Neural progenitor cell (in vitro differentiated cells): Measurements from ENCODE around the gene FHIP1A. TPM values are rescaled to one million over a fixed set of nuclear protein-coding genes. Genes with fewer than 3 reads are reported as not detected.
A peak's percentile ranks its signal among the peaks of the same experiment; 100 is the strongest.

Experiments
- DNase-seq: peaks from one replicate; pipeline ENCODE4 v3.0.0-alpha.2; 2016; ENCODE audit warnings: low spot score
- H2AFZ ChIP-seq: fragments of 200-600 bp; sonication (generic); replicated peaks from 2 replicates; pipeline ENCODE4 v1.6.1; 2016; ENCODE audit warnings: antibody characterized with exemption
- H3F3A ChIP-seq: fragments of 200-600 bp; sonication (generic); 2 replicates; pipeline ENCODE4 v1.6.1; 2016; ENCODE audit warnings: antibody characterized with exemption, low read depth
- H3K27ac ChIP-seq: fragments of 200-600 bp; sonication (generic); 2 replicates; pipeline ENCODE4 v1.5.1; 2016; ENCODE audit warnings: mild to moderate bottlenecking
- H3K27me3 ChIP-seq: fragments of 200-600 bp; sonication (generic); 2 replicates; pipeline ENCODE4 v1.6.1; 2016; ENCODE audit warnings: mild to moderate bottlenecking, moderate library complexity
- H3K36me3 ChIP-seq: fragments of 200-600 bp; sonication (generic); 2 replicates; pipeline ENCODE4 v1.5.1; 2016
- H3K4me1 ChIP-seq: fragments of 200-600 bp; sonication (generic); 2 replicates; pipeline ENCODE4 v1.6.1; 2016; ENCODE audit warnings: mixed run types
- H3K4me2 ChIP-seq: fragments of 200-600 bp; sonication (generic); 2 replicates; pipeline ENCODE4 v1.6.1; 2016
- H3K4me3 ChIP-seq: fragments of 200-600 bp; sonication (generic); 2 replicates; pipeline ENCODE4 v1.5.1; 2016
- H3K79me2 ChIP-seq: fragments of 200-600 bp; sonication (generic); 2 replicates; pipeline ENCODE4 v1.6.1; 2016; ENCODE audit warnings: low read depth
- H3K9ac ChIP-seq: fragments of 200-600 bp; sonication (generic); 2 replicates; pipeline ENCODE4 v1.6.1; 2016
- H3K9me3 ChIP-seq: fragments of 200-600 bp; sonication (generic); 2 replicates; pipeline ENCODE4 v1.5.1; 2016; ENCODE audit warnings: low read depth
- H4K20me1 ChIP-seq: fragments of 200-600 bp; sonication (generic); 2 replicates; pipeline ENCODE4 v1.6.1; 2016; ENCODE audit warnings: low read depth
- H3K27ac Mint-ChIP-seq: 3 replicates; pipeline ENCODE4 v1.8.0; 2021; ENCODE audit warnings: mixed read lengths
- H3K27me3 Mint-ChIP-seq: 2 replicates; pipeline ENCODE4 v1.8.0; 2022; ENCODE audit warnings: low read depth, mild to moderate bottlenecking, inconsistent platforms, moderate library complexity, mixed read lengths; ENCODE audit not compliant: insufficient read depth
- H3K36me3 Mint-ChIP-seq: 3 replicates; pipeline ENCODE4 v1.8.0; 2021; ENCODE audit warnings: mixed read lengths
- H3K4me1 Mint-ChIP-seq: 3 replicates; pipeline ENCODE4 v1.8.0; 2021; ENCODE audit warnings: mixed read lengths
- H3K4me3 Mint-ChIP-seq: 3 replicates; pipeline ENCODE4 v1.8.0; 2021; ENCODE audit warnings: mild to moderate bottlenecking, moderate library complexity, mixed read lengths
- H3K9me3 Mint-ChIP-seq: 3 replicates; pipeline ENCODE4 v1.8.0; 2020; ENCODE audit warnings: mixed read lengths
- EZH2 ChIP-seq: fragments of 200-600 bp; sonication (generic); IDR thresholded peaks from 2 replicates; pipeline ENCODE4 v1.6.1; 2017; ENCODE audit warnings: antibody characterized with exemption, mild to moderate bottlenecking, moderate library complexity
- EZH2phosphoT487 ChIP-seq: fragments of 200-600 bp; sonication (generic); IDR thresholded peaks from 2 replicates; pipeline ENCODE4 v1.6.1; 2017; ENCODE audit warnings: antibody characterized with exemption
- total RNA-seq: library from RNA; depleted of rRNA; stranded (reverse); fragments of >200 nt; gene quantifications from 2 replicates; pipeline ENCODE4 v1.2.3, GENCODE V29; 2015; ENCODE audit warnings: low replicate concordance
- TF ChIP-seq, protein P1 (sequence below): fragments of 200-600 bp; sonication (generic); IDR thresholded peaks from 2 replicates; pipeline ENCODE4 v1.5.1; 2017; ENCODE audit warnings: antibody characterized with exemption, mild to moderate bottlenecking

Gene FHIP1A
- total RNA-seq, 1 donor from 2014 or later = 25.7 TPM

GRCh38 chr4:151361966-151362365 is 47.0 kb upstream of the FHIP1A start:
- no peaks in the 10 kb centered on the region for H3K27me3 Mint-ChIP-seq
- H3K36me3 ChIP-seq = no peaks in the 10 kb centered on the region
- no peak overlapping the region for H3K4me3 Mint-ChIP-seq
- H3K9ac ChIP-seq = no peak overlapping the region
- H3K4me1 ChIP-seq = no peaks in the 10 kb centered on the region
- TF ChIP-seq EZH2 (no peak), EZH2phosphoT487 (no peak)
- TF ChIP-seq, protein P1, sequence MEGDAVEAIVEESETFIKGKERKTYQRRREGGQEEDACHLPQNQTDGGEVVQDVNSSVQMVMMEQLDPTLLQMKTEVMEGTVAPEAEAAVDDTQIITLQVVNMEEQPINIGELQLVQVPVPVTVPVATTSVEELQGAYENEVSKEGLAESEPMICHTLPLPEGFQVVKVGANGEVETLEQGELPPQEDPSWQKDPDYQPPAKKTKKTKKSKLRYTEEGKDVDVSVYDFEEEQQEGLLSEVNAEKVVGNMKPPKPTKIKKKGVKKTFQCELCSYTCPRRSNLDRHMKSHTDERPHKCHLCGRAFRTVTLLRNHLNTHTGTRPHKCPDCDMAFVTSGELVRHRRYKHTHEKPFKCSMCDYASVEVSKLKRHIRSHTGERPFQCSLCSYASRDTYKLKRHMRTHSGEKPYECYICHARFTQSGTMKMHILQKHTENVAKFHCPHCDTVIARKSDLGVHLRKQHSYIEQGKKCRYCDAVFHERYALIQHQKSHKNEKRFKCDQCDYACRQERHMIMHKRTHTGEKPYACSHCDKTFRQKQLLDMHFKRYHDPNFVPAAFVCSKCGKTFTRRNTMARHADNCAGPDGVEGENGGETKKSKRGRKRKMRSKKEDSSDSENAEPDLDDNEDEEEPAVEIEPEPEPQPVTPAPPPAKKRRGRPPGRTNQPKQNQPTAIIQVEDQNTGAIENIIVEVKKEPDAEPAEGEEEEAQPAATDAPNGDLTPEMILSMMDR = no peak
- no peaks in the 10 kb centered on the region for H3K27me3 ChIP-seq
- no peaks in the 10 kb centered on the region for H3F3A ChIP-seq
- no peaks in the 10 kb centered on the region for H3K36me3 Mint-ChIP-seq
- DNase-seq = no peak
- no peak overlapping the region for H3K27ac Mint-ChIP-seq
- no peaks in the 10 kb centered on the region for H3K9me3 Mint-ChIP-seq
- H4K20me1 ChIP-seq = no peaks in the 10 kb centered on the region
- no peak overlapping the region for H3K4me3 ChIP-seq
- H3K4me1 Mint-ChIP-seq = no peaks in the 10 kb centered on the region
- H2AFZ ChIP-seq = peak overlapping the region; percentile 59
- no peaks in the 10 kb centered on the region for H3K9me3 ChIP-seq
- H3K79me2 ChIP-seq = no peaks in the 10 kb centered on the region
- H3K4me2 ChIP-seq = no peak overlapping the region
- H3K27ac ChIP-seq = no peak overlapping the region

- H3K27me3 ChIP-seq = no peaks in the 10 kb centered on the region
- H3K4me2 ChIP-seq = no peak overlapping the region
- H3K9ac ChIP-seq = no peak overlapping the region
- H3K4me3 ChIP-seq = no peak overlapping the region
- Mint-ChIP-seq H3K27me3 (no peaks in the 10 kb centered on the region), H3K27ac (no peak overlapping the region), H3K4me3 (no peak overlapping the region), H3K9me3 (no peaks in the 10 kb centered on the region), H3K4me1 (no peaks in the 10 kb centered on the region), H3K36me3 (no peaks in the 10 kb centered on the region)
- no peaks in the 10 kb centered on the region for H3K36me3 ChIP-seq
- DNase-seq = peak; percentile 89
- H3F3A ChIP-seq = no peaks in the 10 kb centered on the region
- TF ChIP-seq, protein P1 = peak; percentile 99
- TF ChIP-seq EZH2phosphoT487 (no peak), EZH2 (no peak)
- H3K79me2 ChIP-seq = no peaks in the 10 kb centered on the region
- no peaks in the 10 kb centered on the region for H3K9me3 ChIP-seq
- H3K4me1 ChIP-seq = no peaks in the 10 kb centered on the region
- no peaks in the 10 kb centered on the region for H4K20me1 ChIP-seq
- H2AFZ ChIP-seq = peak overlapping the region; percentile 59
- no peak overlapping the region for H3K27ac ChIP-seq
Observed at GRCh38 chr4:151362404-151363164, 46.4 kb upstream of the FHIP1A start.

DNA sequence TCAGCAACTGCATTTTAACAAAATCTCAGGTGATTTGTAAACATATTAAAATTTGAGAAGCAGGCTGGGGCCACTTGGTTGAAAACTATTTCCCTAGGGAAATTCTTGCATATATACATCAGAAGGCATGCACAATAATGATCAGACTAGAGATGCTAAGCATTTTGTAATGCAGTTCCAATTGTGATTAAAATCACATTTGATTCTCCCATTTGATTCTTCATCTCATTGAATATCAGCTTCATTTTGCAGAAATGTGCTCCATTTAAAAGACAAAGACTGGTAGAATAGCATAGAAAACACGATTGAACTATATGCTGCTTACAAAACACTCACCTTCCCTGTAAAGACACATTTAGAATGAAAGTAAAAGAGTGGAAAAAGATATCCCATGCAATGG is 32.4 kb upstream of the FHIP1A start:
- no peaks in the 10 kb centered on the region for H3K9me3 ChIP-seq
- no peak for TF ChIP-seq EZH2phosphoT487
- TF ChIP-seq, protein P1 = no peak
- TF ChIP-seq EZH2 = no peak
- Mint-ChIP-seq H3K9me3 (peaks cover 3% of the 10 kb centered on the region), H3K36me3 (no peaks in the 10 kb centered on the region), H3K27ac (no peak overlapping the region), H3K4me3 (no peak overlapping the region), H3K27me3 (no peaks in the 10 kb centered on the region), H3K4me1 (no peaks in the 10 kb centered on the region)
- H3K27me3 ChIP-seq = no peaks in the 10 kb centered on the region
- H4K20me1 ChIP-seq = no peaks in the 10 kb centered on the region
- no peaks in the 10 kb centered on the region for H3K79me2 ChIP-seq
- no peak overlapping the region for H3K9ac ChIP-seq
- no peaks in the 10 kb centered on the region for H3F3A ChIP-seq
- H3K4me3 ChIP-seq = no peak overlapping the region
- no peak overlapping the region for H3K4me2 ChIP-seq
- no peak overlapping the region for H2AFZ ChIP-seq
- H3K4me1 ChIP-seq = no peaks in the 10 kb centered on the region
- H3K36me3 ChIP-seq = no peaks in the 10 kb centered on the region
- H3K27ac ChIP-seq = no peak overlapping the region
- no peak for DNase-seq
